ENCODE measurements around the gene COQ6.
"Not testable (repeated sequence)": the region's sequence is repeated elsewhere in the genome, so short reads cannot be mapped to it uniquely, and the experiment has no call there.

The COQ6 gene

GRCh38 chr14:73949752-73950734 lies at the start of gene COQ6, which contains the start of gene FAM161B:
COQ6 (plus strand) TSS chr14:73950302; CDS start chr14:73950333, 31 bp downstream.
FAM161B (minus strand) TSS chr14:73950094; CDS start chr14:73950026, 68 bp downstream.
- DNase-seq (ENCODE audit: low read depth in 2 of 2): peak; percentile 88

- no peak for DNase-seq (ENCODE audit: low read depth in 2 of 2)
These were observed 47.1 kb upstream of the COQ6 start for GRCh38 chr14:73903028-73903427.

DNA sequence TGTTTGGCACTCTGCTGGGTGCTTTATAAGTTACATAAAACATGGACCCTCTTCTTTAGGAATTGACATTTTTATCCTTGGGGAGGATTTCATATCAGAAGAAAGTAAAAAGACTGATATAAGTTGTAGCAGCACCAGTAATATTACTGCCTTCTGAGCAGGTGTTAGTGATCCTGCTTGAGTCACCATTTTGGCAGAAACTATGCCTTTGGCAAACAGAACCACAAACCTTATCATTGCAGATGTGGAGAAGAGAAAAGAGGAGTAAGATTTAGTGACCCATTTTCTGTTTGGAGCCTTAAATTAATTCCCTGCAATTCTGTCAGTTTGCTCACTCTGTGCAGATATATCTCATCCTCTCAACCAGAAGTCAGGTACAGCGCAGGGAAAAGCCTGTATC lies 40.4 kb upstream of the COQ6 start:
- DNase-seq (ENCODE audit: low read depth in 2 of 2): no peak

GRCh38 chr14:73913256-73913655 lies 36.8 kb upstream of the COQ6 start:
- DNase-seq (ENCODE audit: low read depth in 2 of 2): no peak

DNA sequence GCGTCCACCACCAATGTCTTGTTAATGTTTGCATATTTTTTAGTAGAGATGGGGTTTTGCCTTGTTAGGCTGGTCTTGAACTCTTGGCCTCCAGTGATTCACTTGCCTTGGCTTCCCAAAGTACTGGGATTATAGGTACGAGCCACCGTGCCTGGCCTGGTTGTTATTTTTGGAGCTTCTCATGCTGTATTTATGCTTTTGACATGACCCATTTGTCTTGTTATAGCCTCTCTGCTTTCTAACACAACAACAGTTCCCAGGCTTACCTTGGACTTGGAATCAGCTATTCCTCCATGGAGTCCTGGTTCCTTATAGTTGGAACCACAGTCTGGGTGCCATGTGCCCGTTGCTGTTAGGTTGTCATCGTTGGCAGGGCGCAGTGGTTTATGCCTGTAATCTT lies 33.8 kb upstream of the COQ6 start:
- no peak for DNase-seq (ENCODE audit: low read depth in 2 of 2)

DNA sequence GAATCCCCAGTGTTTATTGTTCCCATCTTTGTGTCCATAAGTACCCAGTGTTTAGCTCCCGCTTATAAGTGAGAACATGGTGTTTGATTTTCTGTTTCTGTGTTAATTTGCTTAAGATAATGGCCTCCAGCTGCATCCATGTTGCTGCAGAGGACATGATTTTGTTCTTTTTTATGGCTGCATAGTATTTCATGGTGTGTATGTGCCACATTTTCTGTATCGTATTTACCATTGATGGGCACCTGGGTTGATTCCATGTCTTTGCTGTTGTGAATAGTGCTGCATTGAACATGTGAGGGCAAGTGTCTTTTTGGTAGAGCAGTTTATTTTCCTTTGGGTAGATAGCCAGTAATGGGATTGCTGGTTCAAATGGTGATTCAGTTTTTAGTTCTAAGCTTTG lies 30.6 kb upstream of the COQ6 start:
- DNase-seq (ENCODE audit: low read depth in 2 of 2): not testable (repeated sequence)

- DNase-seq (ENCODE audit: low read depth in 2 of 2): no peak
These were observed 25.8 kb upstream of the COQ6 start for GRCh38 chr14:73924337-73924736.

DNA sequence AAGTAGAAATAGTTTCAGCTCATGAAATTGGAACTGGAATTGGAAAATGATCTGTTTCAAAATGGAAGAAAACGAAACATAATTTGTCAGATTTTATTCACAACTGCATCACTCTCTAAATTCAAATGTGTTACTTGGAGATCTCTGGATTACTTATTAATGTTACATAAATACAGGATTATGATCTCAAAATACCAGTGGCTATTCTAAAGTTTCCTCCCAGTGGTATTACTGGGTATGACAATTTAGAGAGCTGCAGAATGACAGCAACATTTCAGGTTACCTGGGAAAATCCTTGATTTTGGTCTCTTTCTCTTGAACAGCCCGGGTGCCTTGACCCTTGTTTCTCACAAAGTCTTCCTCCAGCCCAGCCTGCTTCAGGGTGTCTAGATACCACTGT lies 14.4 kb upstream of the COQ6 start:
- DNase-seq (ENCODE audit: low read depth in 2 of 2): no peak

- no peak for DNase-seq (ENCODE audit: low read depth in 2 of 2)
These were observed 13.6 kb upstream of the COQ6 start for GRCh38 chr14:73936548-73936947.

DNA sequence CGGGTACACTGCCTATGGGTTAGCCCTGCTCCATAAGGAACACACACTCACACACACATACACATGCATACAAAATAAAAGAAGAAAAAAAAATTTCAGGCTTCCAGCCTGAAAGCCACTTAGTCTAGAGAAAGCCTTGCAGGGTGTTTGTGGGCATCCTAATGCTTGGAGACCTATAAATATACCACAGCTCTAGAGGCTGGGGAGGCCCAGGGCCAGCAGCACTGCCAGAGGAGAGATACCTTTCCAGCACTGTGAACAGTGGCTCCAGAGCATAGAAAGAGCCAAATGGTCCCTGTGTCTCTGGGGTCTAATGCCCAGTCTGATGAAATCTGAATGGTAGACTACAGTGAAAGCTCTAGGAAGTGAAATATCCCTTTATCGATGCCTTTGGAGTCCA lies 13.1 kb upstream of the COQ6 start:
- no peak for DNase-seq (ENCODE audit: low read depth in 2 of 2)

DNA sequence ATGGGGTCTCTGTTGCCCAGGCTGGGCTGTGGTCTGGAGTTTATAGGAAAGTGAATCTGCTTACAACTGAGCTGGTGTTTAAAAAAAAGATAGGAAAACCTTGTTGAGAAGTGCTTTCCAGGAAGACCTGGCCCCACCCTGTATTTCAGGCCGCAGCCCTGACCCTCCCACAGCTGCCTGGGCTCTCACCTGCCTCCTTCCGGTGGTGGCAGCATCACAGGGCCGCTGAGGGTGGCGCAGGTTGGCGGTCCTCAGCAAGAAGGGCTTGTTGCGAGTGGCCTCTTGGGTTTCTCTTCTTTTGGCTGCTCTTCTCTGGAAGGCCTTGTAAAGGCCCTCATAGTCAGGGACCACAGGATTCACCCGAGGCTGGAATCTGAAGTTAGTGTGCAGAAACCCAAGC lies 7.9 kb upstream of the COQ6 start:
- no peak for DNase-seq (ENCODE audit: low read depth in 2 of 2)

GRCh38 chr14:73943083-73943482 lies 7.0 kb upstream of the COQ6 start:
- DNase-seq (ENCODE audit: low read depth in 2 of 2): no peak

DNA sequence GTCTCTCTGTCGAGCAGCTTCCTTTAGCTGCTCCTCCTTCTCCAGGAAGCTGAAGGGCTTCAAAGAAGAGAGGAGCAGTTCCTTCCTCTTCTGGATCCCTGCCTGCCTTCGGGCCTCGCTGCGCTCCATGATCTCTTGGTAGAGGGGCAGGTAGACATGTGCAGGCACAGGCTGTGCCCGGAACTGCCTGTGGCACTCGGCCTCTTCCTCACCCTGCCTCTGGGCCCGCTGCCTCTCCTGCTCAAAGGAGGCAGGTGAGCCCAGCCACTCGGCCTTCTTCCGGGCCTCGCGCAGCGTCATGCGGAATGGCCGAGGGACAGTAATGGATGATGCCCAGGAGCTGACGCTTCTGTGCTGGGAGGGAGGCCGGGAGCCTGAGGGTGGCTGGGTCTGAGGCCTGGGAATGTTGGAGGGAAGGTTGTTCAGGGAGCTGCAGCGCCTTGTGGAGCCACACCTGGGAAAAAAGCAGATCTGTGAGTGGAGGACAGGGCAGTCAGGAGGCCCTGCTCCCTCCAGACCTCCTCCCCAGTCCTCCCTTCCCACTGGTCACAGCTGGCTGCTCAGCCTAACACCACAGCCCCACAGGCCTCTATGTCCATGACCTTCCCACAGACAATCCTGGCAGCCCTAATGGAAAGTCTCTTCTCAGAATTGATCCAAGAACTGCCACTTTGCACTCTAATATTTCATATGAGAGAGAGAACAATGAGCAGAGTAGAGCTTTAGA lies 5.5 kb upstream of the COQ6 start:
- no peak for DNase-seq (ENCODE audit: low read depth in 2 of 2)

DNA sequence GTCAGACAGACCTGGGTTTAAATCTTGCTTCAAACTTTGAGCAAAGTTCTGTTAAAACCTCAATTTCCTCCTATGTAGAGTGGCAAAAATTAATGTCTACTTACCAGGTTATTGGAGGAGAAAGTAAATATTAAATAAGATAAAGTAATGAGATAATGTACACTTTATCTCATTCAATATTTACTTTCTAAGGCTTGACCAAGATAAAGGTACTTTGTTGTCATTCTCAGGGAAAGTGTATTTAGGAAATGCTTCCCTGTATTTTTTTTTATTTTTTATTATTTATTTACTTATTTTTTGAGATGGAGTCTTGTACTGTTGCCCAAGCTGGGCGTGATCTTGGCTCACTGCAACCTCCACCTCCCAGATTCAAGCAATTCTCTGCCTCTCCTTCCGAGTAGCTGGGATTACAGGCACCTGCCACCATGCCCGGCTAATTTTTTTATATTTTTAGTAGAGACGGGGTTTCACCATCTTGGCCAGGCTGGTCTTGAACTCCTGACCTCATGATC lies 4.9 kb upstream of the COQ6 start:
- DNase-seq (ENCODE audit: low read depth in 2 of 2): no peak

DNA sequence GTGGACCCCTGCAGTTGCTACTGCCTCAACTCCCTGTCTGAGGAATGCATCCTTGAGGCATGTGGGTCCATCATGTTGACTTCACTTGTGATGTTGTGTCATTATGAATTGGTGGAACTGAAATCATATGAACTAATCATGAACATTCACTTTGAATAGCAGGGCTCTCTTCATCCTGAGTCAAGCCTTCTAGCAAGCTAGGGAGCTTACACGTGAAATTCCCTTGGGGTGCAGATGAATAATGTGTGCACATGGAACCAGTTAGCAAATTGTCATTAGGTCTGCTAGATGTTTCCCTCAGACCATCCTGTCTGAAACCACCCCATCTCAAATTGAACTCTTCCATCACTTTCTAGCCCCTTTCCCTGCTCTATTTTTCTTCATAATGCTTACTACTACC lies 3.6 kb downstream of the COQ6 start:
- no peak for DNase-seq (ENCODE audit: low read depth in 2 of 2)

GRCh38 chr14:73955674-73956073 lies 5.6 kb downstream of the COQ6 start:
- no peak for DNase-seq (ENCODE audit: low read depth in 2 of 2)

DNA sequence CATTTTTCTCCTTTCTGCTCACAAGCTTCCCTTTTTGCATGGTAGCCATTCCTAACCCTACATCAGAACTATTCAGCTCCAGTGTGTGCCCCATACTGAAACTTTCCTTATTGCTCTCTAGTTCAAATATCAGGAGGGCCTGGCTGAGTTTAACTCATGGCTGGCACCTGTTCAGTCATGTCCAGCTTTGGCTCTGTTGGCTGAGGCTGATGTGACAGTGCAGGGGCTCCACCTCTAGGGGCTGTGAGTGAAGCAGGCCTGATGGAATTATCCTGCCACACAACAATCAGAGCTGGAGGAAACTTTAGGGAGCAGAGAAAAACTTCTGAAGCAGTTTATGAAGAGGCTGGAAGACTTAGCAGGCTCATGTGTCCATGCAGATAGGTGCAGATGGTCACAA lies 8.5 kb downstream of the COQ6 start:
- DNase-seq (ENCODE audit: low read depth in 2 of 2): no peak

GRCh38 chr14:73961192-73961591 lies 11.1 kb downstream of the COQ6 start:
- no peak for DNase-seq (ENCODE audit: low read depth in 2 of 2)

DNA sequence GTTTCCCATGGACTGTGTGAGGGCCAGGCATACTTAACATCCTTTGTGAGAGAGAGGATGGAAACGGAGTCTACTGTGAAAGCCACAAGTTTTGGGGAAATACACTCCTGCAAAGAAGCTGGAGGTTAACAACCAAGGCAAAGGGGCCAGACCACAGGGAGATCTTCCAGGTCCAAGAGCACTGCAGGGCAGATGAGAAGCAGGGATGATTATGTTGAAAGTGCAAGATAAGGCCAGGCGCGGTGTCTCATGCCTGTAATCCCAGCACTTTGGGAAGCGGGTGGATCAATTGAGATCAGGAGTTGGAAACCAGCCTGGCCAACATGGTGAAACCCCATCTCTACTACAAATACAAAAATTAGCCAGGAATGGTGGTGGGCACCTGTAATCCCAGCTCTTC lies 15.1 kb downstream of the COQ6 start:
- DNase-seq (ENCODE audit: low read depth in 2 of 2): no peak

- DNase-seq (ENCODE audit: low read depth in 2 of 2): no peak
These were observed 18.8 kb downstream of the COQ6 start for GRCh38 chr14:73968885-73969284.

GRCh38 chr14:73973497-73973896 lies 23.4 kb downstream of the COQ6 start:
- DNase-seq (ENCODE audit: low read depth in 2 of 2): no peak

DNA sequence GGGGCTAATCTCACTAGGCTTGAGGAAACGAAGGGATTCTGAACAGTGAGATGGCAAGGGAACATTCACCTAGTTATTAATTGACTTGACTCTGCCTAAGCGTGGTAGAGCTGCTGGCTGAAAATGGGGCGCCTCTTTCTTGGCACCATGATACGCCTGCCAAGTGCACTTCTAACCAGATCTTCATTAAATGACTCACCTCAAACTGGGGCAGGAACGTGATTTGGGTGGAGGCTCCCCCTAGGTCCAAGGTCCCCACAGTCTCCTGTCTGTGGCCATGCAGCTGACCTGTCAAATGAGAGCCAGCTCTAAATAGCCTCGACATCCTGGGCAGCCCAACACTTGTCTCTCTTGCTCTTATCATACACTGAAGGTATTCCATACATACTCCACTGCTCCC lies 26.0 kb downstream of the COQ6 start:
- no peak for DNase-seq (ENCODE audit: low read depth in 2 of 2)

GRCh38 chr14:73977896-73978295 lies 27.8 kb downstream of the COQ6 start:
- no peak for DNase-seq (ENCODE audit: low read depth in 2 of 2)
